Stomach smooth muscle (tissue), 2 donors: ENCODE measurements around the gene UBE2E1.
A peak's percentile ranks its signal among the peaks of the same experiment; 100 is the strongest.

ENCODE experiments used
- H3K27ac ChIP-seq: one replicate; pipeline ENCODE4 v1.7.0; 2013; ENCODE audit warnings: mild to moderate bottlenecking, low read length, inconsistent platforms
- H3K27me3 ChIP-seq, 2 donors: one replicate each; pipeline ENCODE4 v1.7.0; 2013; ENCODE audit warnings: low read length in 2 of 2; ENCODE audit not compliant: insufficient read depth in 2 of 2, control insufficient read depth in 1 of 2
- H3K36me3 ChIP-seq, 2 donors: one replicate each; pipeline ENCODE4 v1.7.0; 2013; ENCODE audit warnings: low read length in 2 of 2; ENCODE audit not compliant: control insufficient read depth in 2 of 2, insufficient read depth in 2 of 2
- H3K4me1 ChIP-seq: one replicate; pipeline ENCODE4 v1.7.0; 2013; ENCODE audit warnings: low read length; ENCODE audit not compliant: control insufficient read depth, insufficient read depth
- H3K4me3 ChIP-seq, 2 donors: one replicate each; pipeline ENCODE4 v1.7.0; 2013; ENCODE audit warnings: low read length in 2 of 2
- H3K9ac ChIP-seq, 2 donors: one replicate each; pipeline ENCODE4 v1.7.0; 2013; ENCODE audit warnings: low read length in 2 of 2, mild to moderate bottlenecking in 1 of 2
- H3K9me3 ChIP-seq, 2 donors: one replicate each; pipeline ENCODE4 v1.7.0; 2013; ENCODE audit warnings: low read length in 2 of 2; ENCODE audit not compliant: control insufficient read depth in 2 of 2
- donor health status: healthy.
- donor health status: Pancreatic carcinoma.

UBE2E1 gene

DNA sequence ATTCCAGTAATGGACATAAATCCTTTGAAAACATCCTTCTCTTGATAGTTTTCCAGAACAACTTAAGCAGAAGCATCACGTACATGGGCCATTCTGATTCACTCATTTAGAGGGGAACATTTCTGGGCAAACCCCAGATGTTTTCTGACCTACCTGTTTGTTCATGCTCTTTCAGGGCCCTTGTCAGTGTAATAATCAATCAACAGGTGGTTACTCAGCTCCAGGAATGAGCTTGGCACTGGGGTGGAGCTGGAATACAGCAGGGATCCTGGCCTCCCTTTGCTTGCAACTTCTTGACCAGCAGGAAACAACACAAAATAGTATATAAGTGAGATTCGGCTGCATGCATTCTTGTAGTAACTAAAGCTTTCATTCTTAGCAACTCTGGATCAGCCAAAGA is 9.2 kb upstream of the UBE2E1 start:
- Histone ChIP-seq H3K4me1 (no peaks in the 10 kb centered on the region), H3K9me3 (no peaks in the 10 kb centered on the region), H3K27ac (no peak overlapping the region), H3K27me3 (no peaks in the 10 kb centered on the region), H3K4me3 (no peak overlapping the region), H3K9ac (no peak overlapping the region), H3K36me3 (no peaks in the 10 kb centered on the region)

DNA sequence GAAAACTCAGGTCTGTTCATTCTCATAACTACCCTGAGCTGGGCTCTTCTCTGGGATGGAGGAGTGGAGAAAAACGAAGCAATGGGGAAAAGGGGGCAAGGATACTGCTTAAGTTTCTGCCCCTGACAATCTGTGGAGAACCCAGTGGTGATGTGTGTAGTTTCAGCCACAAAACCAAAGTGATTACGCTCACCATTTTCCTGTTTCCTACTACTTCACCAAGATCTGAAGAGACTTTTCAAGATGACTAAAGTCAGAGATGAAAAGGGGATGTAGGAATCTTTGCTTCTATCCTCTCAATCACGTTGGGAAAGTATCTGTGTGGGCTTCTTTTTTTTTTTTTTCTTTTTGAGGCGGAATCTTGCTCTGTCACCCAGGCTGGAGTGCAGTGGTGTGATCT is 8.3 kb upstream of the UBE2E1 start:
- Histone ChIP-seq H3K4me1 (no peaks in the 10 kb centered on the region), H3K27me3 (no peaks in the 10 kb centered on the region), H3K4me3 (no peak overlapping the region), H3K9me3 (no peaks in the 10 kb centered on the region), H3K9ac (no peak overlapping the region), H3K27ac (no peak overlapping the region), H3K36me3 (no peaks in the 10 kb centered on the region)

- Histone ChIP-seq H3K4me3 (no peak overlapping the region), H3K9me3 (no peaks in the 10 kb centered on the region), H3K27me3 (no peaks in the 10 kb centered on the region), H3K36me3 (no peaks in the 10 kb centered on the region), H3K4me1 (no peaks in the 10 kb centered on the region), H3K27ac (no peak overlapping the region), H3K9ac (no peak overlapping the region)
Measured at GRCh38 chr3:23798456-23798855, 7.3 kb upstream of the UBE2E1 start.

DNA sequence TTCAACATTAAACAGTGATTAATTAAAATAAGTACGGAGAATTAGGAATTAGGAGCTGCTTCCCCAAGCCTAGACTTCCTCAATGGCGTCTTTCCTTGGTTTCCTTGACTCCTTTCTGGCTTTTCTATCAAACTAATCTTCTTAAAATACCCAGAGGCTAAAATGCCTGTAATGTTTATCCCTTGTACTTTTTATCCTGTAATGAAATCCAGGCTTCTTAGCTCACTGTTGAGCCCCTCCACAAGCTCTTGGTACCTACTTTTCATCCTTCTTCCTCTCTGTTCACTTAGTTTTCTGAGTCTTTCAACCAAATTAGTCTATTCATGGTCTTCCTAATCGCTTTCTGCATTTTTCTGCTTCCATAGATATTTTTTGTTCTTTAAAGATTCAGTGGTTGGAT is 6.9 kb upstream of the UBE2E1 start:
- no peak overlapping the region for H3K4me3 ChIP-seq
- H3K27me3 ChIP-seq = no peaks in the 10 kb centered on the region
- H3K9me3 ChIP-seq = no peaks in the 10 kb centered on the region
- no peaks in the 10 kb centered on the region for H3K36me3 ChIP-seq
- H3K9ac ChIP-seq = no peak overlapping the region
- no peaks in the 10 kb centered on the region for H3K4me1 ChIP-seq
- H3K27ac ChIP-seq = no peak overlapping the region

DNA sequence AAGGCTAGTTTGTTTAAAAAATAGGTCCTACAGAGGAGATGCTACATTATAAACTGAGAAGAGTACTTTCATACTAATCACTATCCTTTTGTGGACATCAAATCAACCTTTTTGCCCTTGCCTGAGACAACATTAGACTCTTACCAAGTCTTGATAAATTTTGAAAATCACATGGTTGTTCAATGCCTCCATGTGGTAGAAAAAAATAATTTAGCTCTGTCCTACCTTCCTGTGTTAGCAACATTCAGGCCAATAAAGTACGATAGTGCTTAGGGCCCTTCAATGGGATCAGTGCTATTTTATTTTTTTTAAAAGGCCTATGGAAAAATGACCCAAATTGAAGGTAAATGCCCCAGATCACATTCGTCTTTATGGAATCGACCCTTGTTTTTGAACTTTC is 5.0 kb upstream of the UBE2E1 start:
- no peaks in the 10 kb centered on the region for H3K9me3 ChIP-seq
- no peak overlapping the region for H3K27ac ChIP-seq
- H3K9ac ChIP-seq = no peak overlapping the region
- no peaks in the 10 kb centered on the region for H3K27me3 ChIP-seq
- H3K4me3 ChIP-seq = no peak overlapping the region
- no peaks in the 10 kb centered on the region for H3K36me3 ChIP-seq
- H3K4me1 ChIP-seq = no peaks in the 10 kb centered on the region

DNA sequence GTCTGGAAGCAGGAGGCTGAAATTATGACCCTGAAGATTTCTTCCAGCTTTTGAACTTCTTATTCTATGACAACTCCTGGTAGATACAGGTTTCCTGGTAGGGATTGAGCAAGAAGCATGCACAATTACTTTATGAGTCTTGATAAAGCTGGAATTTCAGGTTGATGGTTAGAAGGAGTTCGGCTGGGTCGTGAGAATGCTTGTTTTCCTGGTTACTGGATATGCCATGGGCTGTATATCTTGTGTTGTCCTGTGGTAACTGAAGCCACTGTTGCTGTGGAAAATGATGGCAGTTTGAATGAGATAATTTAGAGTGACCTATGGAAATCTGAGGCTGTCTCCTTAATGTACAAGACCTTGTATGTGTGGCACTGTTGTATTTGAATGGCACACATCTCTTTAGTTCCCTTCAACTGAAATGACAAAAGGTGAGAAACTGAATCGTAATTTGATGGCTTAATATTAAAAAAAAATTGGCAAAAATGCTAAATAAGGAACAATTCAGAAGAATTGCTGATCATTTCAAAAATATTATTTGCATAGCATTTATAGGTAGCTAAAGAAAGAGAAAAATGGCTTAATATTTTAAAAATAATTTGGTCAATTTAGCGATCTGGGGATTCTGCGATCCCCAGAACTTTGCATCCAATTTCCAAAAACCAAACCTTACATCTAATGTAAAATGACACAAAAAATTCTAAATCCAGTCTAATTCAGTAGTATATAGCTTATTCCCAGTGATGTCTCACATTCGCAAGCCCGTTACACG is 1.1 kb upstream of the UBE2E1 start:
- Histone ChIP-seq H3K27ac (no peak overlapping the region), H3K4me1 (peaks cover 9% of the 10 kb centered on the region), H3K36me3 (no peaks in the 10 kb centered on the region), H3K9me3 (no peaks in the 10 kb centered on the region), H3K27me3 (no peaks in the 10 kb centered on the region), H3K9ac (no peak overlapping the region), H3K4me3 (no peak overlapping the region)

DNA sequence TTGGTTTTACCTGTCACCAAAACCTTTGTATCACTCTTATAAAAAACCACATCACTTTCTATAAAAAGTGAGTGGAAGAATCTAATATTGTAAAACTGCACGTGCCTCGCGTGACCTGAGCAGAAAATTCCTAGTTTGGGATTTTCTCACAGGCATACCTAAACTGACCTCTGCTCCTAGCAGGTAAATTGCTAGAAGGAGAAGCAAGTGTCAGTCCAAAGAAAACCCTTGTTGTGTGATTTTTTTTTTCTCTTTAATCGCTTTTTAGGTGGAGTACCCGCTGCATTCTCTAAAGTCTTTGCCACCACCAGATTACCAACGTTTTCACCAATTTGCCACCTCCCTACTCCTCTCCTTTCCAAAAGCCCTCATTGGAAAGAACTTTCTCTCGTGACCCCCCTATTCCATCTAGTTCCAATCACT is 534 bp upstream of the UBE2E1 start:
- Histone ChIP-seq H3K27ac (no peak overlapping the region), H3K9ac (peak overlapping the region; percentile 39 to 51), H3K9me3 (no peaks in the 10 kb centered on the region), H3K4me1 (peaks cover 14% of the 10 kb centered on the region), H3K36me3 (no peaks in the 10 kb centered on the region), H3K27me3 (no peaks in the 10 kb centered on the region), H3K4me3 (peak overlapping the region; percentile 56 to 82)

- Histone ChIP-seq H3K27me3 (no peaks in the 10 kb centered on the region), H3K36me3 (no peaks in the 10 kb centered on the region), H3K9ac (peak overlapping the region; percentile 51 to 75), H3K4me1 (peaks cover 23% of the 10 kb centered on the region), H3K27ac (peak overlapping the region; percentile 77), H3K4me3 (peak overlapping the region; percentile 78 to 82), H3K9me3 (no peaks in the 10 kb centered on the region)
Measured at GRCh38 chr3:23806534-23807423, 1.0 kb downstream of the UBE2E1 start.

- Histone ChIP-seq H3K9ac (peak overlapping the region; percentile 51 to 75), H3K27me3 (no peaks in the 10 kb centered on the region), H3K4me1 (peaks cover 23% of the 10 kb centered on the region), H3K4me3 (peak overlapping the region; percentile 78 to 82), H3K9me3 (no peaks in the 10 kb centered on the region), H3K36me3 (no peaks in the 10 kb centered on the region), H3K27ac (peak overlapping the region; percentile 77)
Measured at GRCh38 chr3:23807424-23808015, 1.8 kb downstream of the UBE2E1 start.

GRCh38 chr3:23808525-23808924 is 2.8 kb downstream of the UBE2E1 start:
- Histone ChIP-seq H3K27me3 (no peaks in the 10 kb centered on the region), H3K27ac (peak overlapping the region; percentile 77), H3K4me1 (peaks cover 23% of the 10 kb centered on the region), H3K36me3 (no peaks in the 10 kb centered on the region), H3K9me3 (no peaks in the 10 kb centered on the region), H3K9ac (no peak overlapping the region), H3K4me3 (no peak overlapping the region)
